Breast epithelium (tissue), 3 donors: ENCODE results near the gene CCDC178.

ENCODE experiments used
- POLR2A ChIP-seq: fragments of 450-650 bp; IDR thresholded peaks from one replicate; pipeline ENCODE4 v1.6.1; 2016; ENCODE audit warnings: antibody characterized with exemption, mild to moderate bottlenecking, moderate library complexity
- TF ChIP-seq, protein P1 (sequence below), 3 donors: fragments of 450-650 bp; IDR thresholded peaks; one replicate each; pipeline ENCODE4 v1.5.1; 2016 to 2017; ENCODE audit warnings: antibody characterized with exemption in 3 of 3, mild to moderate bottlenecking in 3 of 3, moderate library complexity in 3 of 3

DNA sequence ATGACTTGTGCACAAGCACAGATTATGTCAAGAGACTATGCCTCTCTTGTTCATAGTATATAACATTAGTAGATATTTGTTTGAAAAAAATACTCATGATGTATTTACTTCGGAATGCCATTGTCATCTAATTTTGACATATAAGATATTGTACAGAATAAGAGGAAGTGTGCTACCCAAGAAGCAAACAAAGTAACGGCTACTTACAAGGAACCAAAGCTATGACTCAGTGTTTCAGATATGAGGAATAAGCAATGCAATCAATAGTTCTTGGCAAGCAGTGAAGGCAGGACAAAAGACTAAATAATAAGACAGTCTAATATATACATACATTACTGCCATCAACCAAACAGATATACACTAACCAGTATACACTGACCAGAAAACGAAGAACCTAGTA lies 256.3 kb downstream of the CCDC178 start:
- TF ChIP-seq, protein P1, sequence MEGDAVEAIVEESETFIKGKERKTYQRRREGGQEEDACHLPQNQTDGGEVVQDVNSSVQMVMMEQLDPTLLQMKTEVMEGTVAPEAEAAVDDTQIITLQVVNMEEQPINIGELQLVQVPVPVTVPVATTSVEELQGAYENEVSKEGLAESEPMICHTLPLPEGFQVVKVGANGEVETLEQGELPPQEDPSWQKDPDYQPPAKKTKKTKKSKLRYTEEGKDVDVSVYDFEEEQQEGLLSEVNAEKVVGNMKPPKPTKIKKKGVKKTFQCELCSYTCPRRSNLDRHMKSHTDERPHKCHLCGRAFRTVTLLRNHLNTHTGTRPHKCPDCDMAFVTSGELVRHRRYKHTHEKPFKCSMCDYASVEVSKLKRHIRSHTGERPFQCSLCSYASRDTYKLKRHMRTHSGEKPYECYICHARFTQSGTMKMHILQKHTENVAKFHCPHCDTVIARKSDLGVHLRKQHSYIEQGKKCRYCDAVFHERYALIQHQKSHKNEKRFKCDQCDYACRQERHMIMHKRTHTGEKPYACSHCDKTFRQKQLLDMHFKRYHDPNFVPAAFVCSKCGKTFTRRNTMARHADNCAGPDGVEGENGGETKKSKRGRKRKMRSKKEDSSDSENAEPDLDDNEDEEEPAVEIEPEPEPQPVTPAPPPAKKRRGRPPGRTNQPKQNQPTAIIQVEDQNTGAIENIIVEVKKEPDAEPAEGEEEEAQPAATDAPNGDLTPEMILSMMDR (IDR thresholded peaks at IDR 0.05) = no peak
- TF ChIP-seq POLR2A = no peak
